SU-DHL-6 (cell line): ENCODE data around the gene MFSD2A.

ENCODE experiments used
- CTCF ChIP-seq: fragments of 200-600 bp; sonication (generic); IDR thresholded peaks from one replicate; pipeline ENCODE4 v1.5.1; 2017; ENCODE audit warnings: antibody characterized with exemption, mild to moderate bottlenecking, low read length, moderate library complexity; ENCODE audit not compliant: insufficient read depth, poor library complexity, severe bottlenecking
- EZH2phosphoT487 ChIP-seq: fragments of 200-600 bp; sonication (generic), shearing (Covaris generic); conservative IDR thresholded peaks from 2 replicates; pipeline ENCODE4 v1.6.1; 2018; ENCODE audit warnings: mild to moderate bottlenecking, antibody characterized with exemption, low read length, moderate library complexity, mixed read lengths

- no peak for TF ChIP-seq CTCF
- no peak for TF ChIP-seq EZH2phosphoT487
Measured at GRCh38 chr1:39992234-39992633, 37.3 kb downstream of the MFSD2A start.
